Ureter (tissue), 1 donor: ENCODE measurements around the gene MBLAC1. TPM values are rescaled to one million over a fixed set of nuclear protein-coding genes. Genes with fewer than 3 reads are reported as not detected.

Source experiments
- DNase-seq: peaks from one replicate; pipeline ENCODE4 v3.0.0-alpha.2; 2020; ENCODE audit warnings: low spot score
- total RNA-seq: library from RNA; stranded (reverse); gene quantifications from one replicate; pipeline ENCODE4 v1.2.4, GENCODE V29; 2023
- donor health status: DM: yes; HTN: yes; CAD: no.

Gene MBLAC1
- total RNA-seq, 1 donor from 2014 or later = 1.5 TPM

GRCh38 chr7:100171087-100171681 lies 44.4 kb downstream of the MBLAC1 start:
- DNase-seq = peak; percentile 44

GRCh38 chr7:100171840-100172239 lies 45.1 kb downstream of the MBLAC1 start:
- DNase-seq = no peak

- no peak for DNase-seq
Measured at GRCh38 chr7:100173806-100174495, 47.2 kb downstream of the MBLAC1 start.

GRCh38 chr7:100174582-100174981 lies 47.8 kb downstream of the MBLAC1 start:
- DNase-seq = no peak

GRCh38 chr7:100175296-100175935 lies 48.6 kb downstream of the MBLAC1 start:
- DNase-seq = no peak

- no peak for DNase-seq
Measured at GRCh38 chr7:100176096-100177044, 49.6 kb downstream of the MBLAC1 start.

- peak; percentile 95 for DNase-seq
Measured at GRCh38 chr7:100177045-100178001, 50.6 kb downstream of the MBLAC1 start, which contains the start of the genes GPC2 and STAG3. Gene GPC2, minus strand, starts transcription at chr7:100177381. Its CDS starts 182 bp downstream, at chr7:100177199. Gene STAG3, plus strand, starts transcription at chr7:100177918. Its CDS starts 2,639 bp downstream, at chr7:100180557.

Other genes with a start within 250 kb of the MBLAC1 start
- gene OR2AE1, start 249.9 kb upstream of the MBLAC1 start, total RNA-seq = not detected
- 36.3 TPM for gene TRIM4, start 207.4 kb upstream of the MBLAC1 start, total RNA-seq
- not detected for gene GJC3, start 197.3 kb upstream of the MBLAC1 start, total RNA-seq
- gene AZGP1, start 150.9 kb upstream of the MBLAC1 start, total RNA-seq = 6.2 TPM
- 105 TPM for gene ZKSCAN1, start 111.4 kb upstream of the MBLAC1 start, total RNA-seq
- gene ZSCAN21, start 77.2 kb upstream of the MBLAC1 start, total RNA-seq = 13.3 TPM
- 41.3 TPM for gene ZNF3, start 45.2 kb upstream of the MBLAC1 start, total RNA-seq
- gene COPS6, start 38.0 kb upstream of the MBLAC1 start, total RNA-seq = 121 TPM
- gene MCM7, start 25.6 kb upstream of the MBLAC1 start, total RNA-seq = 52.4 TPM
- 19.5 TPM for gene AP4M1, start 25.3 kb upstream of the MBLAC1 start, total RNA-seq
- gene TAF6, start 7.6 kb upstream of the MBLAC1 start, total RNA-seq = 47.4 TPM
- 8.7 TPM for gene CNPY4, start 7.3 kb upstream of the MBLAC1 start, total RNA-seq
- gene LAMTOR4, start 22.0 kb downstream of the MBLAC1 start, total RNA-seq = 108 TPM
- gene TRAPPC14, start 31.8 kb downstream of the MBLAC1 start, total RNA-seq = 35.5 TPM
- 7.1 TPM for gene GAL3ST4, start 41.6 kb downstream of the MBLAC1 start, total RNA-seq
- 5.1 TPM for gene GPC2, start 50.4 kb downstream of the MBLAC1 start, total RNA-seq
- 1.9 TPM for gene STAG3, start 51.0 kb downstream of the MBLAC1 start, total RNA-seq
- 1.1 TPM for gene PVRIG, start 93.0 kb downstream of the MBLAC1 start, total RNA-seq
- not detected for gene SPDYE3, start 180.7 kb downstream of the MBLAC1 start, total RNA-seq
- gene PILRB, start 231.2 kb downstream of the MBLAC1 start, total RNA-seq = 94.1 TPM
- 21.6 TPM for gene PILRA, start 246.5 kb downstream of the MBLAC1 start, total RNA-seq